Retina (tissue), 1 donor: ENCODE data around the gene NDUFAF4.
"Not testable (repeated sequence)": the region's sequence is repeated elsewhere in the genome, so short reads cannot be mapped to it uniquely, and the experiment has no call there.

Source experiments
- DNase-seq: peaks from one replicate; pipeline ENCODE4 v3.0.0-alpha.2; 2016

The NDUFAF4 gene

GRCh38 chr6:96898241-96898851 is 655 bp upstream of the NDUFAF4 start:
- DNase-seq, result no peak

DNA sequence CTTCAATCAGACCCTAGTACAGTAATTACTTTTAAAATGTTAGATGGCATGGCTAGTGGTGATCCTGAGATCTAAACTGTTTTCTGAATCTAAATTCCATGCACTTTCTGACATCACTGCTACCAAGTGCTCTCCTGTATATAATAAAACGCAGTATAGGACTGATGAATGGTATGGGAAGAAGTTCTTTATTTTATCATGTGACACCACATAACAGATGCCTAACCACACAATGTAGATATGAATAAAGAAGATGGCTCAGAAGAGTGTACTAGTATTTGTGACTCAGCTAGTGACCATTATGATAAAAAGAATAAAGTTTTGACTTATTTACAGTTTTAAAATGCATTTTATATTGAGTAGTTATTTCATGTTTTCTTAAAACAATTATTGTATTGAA is 8.5 kb downstream of the NDUFAF4 start:
- no peak for DNase-seq

DNA sequence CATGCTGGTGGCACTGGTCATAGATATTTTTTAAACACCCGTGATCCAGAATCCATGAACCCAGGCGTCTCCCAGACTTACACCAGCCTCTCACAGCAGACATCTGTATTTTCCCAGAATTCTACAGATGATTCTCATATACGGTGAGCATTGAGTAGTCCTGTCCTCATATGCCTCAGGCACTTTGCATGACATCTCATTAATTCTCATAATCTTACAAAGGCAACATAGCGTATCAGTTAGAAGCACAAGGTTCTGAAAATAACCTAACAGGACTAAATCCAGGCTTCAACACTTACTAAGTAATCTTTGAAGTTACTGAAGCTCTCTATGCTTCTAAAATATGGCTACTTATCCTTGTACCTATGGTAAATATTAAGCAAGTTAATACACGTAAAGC is 8.9 kb downstream of the NDUFAF4 start:
- no peak for DNase-seq

- no peak for DNase-seq
These were observed 11.2 kb downstream of the NDUFAF4 start for GRCh38 chr6:96886519-96886918.

- not testable (repeated sequence) for DNase-seq
These were observed 12.5 kb downstream of the NDUFAF4 start for GRCh38 chr6:96885187-96885631.

- no peak for DNase-seq
These were observed 19.5 kb downstream of the NDUFAF4 start for GRCh38 chr6:96878143-96878542.

DNA sequence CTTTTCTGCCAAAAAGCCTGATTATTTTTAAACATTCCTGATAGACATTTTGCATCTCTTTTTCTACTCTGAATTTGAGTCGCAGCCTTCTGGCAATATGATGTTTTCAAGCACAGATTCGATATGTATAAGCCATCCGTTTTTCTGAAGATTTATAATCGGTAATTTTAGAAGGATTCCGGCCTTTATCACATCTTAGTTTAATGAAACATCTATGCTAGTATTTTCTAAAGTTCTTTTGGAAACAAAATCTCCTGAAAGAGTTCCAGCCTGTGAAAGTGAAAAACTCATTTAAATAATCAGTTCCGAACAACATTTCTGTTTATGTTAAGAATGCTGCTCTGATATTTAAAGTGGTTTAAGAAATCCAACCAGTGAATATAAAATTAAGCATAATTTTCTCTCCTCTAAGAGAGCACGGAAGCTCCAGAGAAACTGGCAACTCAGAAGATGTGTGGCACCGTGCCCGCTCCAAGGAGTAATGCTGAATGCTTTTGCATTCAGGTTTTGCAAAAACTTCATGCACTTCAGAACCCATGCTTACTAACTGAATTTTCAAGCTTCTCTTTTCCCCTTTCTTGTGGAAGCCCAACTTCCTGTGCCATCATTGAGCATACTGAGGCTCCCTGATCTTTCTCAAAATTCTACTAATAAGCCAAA is 20.7 kb downstream of the NDUFAF4 start:
- no peak for DNase-seq

DNA sequence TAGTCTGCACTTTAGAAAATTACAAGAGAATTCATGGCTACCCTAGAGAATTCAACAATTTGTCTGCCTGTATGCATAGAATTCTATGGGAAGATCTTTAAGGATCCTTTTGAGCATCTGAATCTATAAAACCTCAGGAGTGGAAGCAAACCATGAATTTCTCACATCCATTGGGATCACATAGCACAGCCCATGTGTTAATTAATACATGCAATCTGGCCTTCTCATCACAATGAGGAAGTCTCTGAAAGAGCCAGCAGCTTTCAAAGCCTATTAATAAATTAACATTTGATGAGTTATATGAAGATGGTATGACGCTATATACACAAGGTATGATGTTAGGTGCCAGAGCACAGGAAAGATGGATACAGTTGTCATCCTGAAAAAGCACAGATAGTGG is 24.7 kb downstream of the NDUFAF4 start:
- no peak for DNase-seq

DNA sequence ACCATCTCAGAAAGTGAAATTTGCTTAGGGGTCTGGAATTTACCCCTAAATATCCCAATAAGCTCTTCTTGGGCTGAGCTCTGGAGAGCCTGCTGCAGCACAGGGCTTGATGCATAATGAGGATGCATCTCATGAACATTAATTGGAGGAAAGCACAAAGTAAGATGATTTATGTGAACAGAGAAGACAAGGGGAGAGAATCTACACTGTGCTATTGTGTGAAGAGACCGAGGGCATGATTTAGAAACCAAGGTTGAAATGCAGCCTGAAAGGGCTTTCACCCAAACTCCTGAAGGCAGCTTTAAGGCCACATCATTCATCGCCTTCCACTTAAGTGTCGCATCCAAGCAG is 32.7 kb downstream of the NDUFAF4 start:
- DNase-seq, result no peak

- DNase-seq, result peak; percentile 47
These were observed 33.3 kb downstream of the NDUFAF4 start for GRCh38 chr6:96864216-96865054.

GRCh38 chr6:96862560-96862959 is 35.1 kb downstream of the NDUFAF4 start:
- DNase-seq, result peak; percentile 34

DNA sequence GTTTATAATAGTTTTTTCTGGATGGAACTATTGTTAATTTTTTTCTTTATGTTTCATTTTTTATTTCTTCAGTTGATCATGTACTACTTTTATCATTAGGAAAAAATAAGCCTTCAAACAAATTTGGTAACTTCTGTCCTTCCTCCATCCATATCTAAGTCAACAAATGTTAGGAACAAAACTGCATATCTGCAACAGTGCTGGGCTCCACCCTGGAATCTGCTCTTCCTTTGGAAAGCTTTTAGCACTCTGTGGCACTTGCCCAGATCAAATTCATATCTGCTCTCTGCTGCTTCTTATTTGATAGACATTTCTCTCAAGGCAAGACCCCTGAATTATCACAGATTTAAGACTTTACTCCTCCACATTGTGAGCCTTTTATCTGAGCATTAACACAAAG is 36.1 kb downstream of the NDUFAF4 start:
- no peak for DNase-seq

DNA sequence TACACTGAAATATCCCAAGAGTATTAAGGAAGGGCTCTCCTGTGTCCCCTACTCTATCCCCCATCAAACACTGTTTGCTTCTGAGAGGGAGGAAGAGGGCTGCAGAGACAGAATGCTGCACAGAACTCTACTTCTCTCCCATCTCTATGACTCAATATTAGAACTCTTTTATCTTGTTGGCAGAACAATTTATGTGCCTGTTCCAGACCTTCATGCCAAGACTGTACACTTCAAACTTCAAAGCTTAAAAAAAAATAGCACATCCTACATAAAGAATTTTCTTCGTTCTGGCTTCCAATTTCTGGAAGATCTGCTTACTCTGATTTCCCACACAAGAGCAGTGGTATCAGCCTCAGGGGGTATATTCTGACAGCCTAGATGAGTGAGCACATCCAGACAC is 40.8 kb downstream of the NDUFAF4 start:
- no peak for DNase-seq

GRCh38 chr6:96853083-96853482 is 44.6 kb downstream of the NDUFAF4 start:
- no peak for DNase-seq

DNA sequence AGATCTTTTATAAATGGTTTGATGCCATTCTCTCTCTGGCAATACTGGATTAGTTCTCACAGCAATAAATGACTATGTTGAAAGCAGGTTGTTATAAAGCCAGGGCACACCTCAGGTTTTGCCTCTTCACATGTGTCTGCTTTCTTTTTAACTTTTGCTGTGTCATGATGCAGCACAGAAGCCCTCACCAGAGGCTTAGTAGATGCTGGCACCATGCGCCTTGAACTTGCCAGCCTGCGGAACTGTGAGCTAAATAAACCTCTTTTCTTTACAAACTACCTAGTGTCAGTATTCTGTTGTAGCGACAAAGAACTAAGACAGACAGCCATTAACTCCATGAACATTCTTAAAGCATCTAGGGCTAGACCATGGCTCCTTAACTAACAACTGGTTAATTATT is 45.1 kb downstream of the NDUFAF4 start:
- no peak for DNase-seq

DNA sequence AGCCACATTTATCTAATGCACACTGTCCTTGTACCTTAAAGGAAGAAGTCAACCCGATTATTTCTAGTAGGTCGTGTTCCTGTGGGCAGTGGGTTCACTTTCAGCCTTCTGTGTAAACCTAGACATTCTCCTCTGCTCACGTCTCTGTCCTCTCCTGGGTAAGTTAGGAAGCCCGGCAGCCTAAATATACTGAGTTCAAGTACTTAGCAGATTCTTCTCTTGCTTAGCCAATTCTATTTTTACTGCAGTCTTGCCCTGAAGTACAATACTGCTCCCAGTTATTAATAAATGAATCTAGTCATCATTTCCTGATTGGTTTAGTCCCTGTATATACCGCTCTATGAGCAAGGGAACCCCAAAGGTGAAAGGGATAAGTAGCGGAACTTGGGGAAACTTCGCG is 45.8 kb downstream of the NDUFAF4 start:
- DNase-seq, result no peak

DNA sequence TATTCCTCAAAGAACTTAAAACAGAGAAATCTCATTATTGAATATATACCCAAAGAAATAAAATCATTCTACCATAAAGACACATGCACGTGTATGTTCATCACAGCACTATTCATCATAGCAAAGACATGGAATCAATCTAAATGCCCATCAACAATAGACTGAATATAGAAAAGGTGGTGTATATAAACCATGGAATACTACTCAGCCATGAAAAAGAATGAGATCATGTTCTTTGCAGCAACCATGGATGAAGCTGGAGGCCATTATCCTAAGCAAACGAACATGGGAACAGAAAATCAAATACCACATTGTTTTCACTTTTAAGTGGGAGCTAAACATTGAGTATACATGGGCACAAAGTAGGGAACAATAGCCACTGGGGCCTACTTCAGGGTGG is 48.1 kb downstream of the NDUFAF4 start:
- no peak for DNase-seq

GRCh38 chr6:96844530-96844929 is 53.2 kb downstream of the NDUFAF4 start:
- DNase-seq, result no peak

DNA sequence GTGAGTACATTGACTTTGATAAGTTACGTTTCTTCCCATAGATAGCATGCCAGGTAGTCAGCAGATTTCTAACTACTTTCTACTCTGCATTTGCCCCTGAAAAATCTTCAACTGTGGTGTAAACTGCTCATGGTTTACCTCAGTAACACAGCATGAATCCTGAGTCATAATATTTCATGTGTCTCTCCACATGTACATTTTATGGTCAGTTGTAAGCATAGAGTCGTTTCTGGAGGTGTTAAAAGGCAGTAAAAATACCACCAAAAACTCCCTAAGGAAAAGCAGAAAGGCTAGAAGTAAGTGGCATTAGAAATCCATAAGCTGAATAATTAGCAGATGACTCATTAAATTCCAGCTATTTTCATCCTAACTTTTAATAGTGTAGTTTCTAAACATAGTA is 56.3 kb downstream of the NDUFAF4 start:
- DNase-seq, result no peak
